K562 (cell line): ENCODE measurements around the gene WIF1. TPM values are rescaled to one million over a fixed set of nuclear protein-coding genes. Genes with fewer than 3 reads are reported as not detected.
A peak's percentile ranks its signal among the peaks of the same experiment; 100 is the strongest.

Source experiments
- ATAC-seq: fragments of 200-7000 bp; cut with Tn5 transposase; 3 replicates; pipeline ENCODE4 v1.9.1; 2020; ENCODE audit warnings: moderate library complexity
- BruUV-seq: library from RNA; stranded (reverse); fragments of 400-500 nt; replicated peaks from 2 replicates; lab custom pipeline; 2021; lab: Mats Ljungman, UMichigan
- CTCF ChIA-PET: fragments of 300-600 bp; formaldehyde crosslinking; extraction: SDS; loops from one replicate; lab custom pipeline; 2021; ENCODE audit warnings: low intra/inter-chr PET ratio; lab: Yijun Ruan, JAX
- POLR2A ChIA-PET: fragments of 300-600, 350-650 bp; sonication (Branson Sonifier 250); formaldehyde crosslinking; extraction: SDS; loops from one replicate; lab custom pipeline; 2021; ENCODE audit warnings: antibody characterized with exemption, inconsistent platforms; lab: Yijun Ruan, JAX
- DNase-seq, 4 experiments: peaks; one replicate each; pipeline versions ENCODE4 v3.0.0 to v3.0.0-alpha.2; 2011 to 2018; ENCODE audit warnings: low spot score in 3 of 4, mixed read lengths in 3 of 4; ENCODE audit errors: extremely low read depth in 1 of 4
- FAIRE-seq: peaks from 2 replicates; lab custom pipeline; 2011; peaks lifted over from hg19 to GRCh38; lab: Jason Lieb, UNC
- H2AFZ ChIP-seq: 2 replicates; pipeline ENCODE4 v1.6.0; 2011; ENCODE audit warnings: low read depth, low read length, control low read depth, inconsistent platforms
- H3K27ac ChIP-seq: fragments of 200-600 bp; 3 replicates; pipeline ENCODE4 v1.8.0; 2011; ENCODE audit warnings: low read depth, mild to moderate bottlenecking, control low read depth, inconsistent platforms, low read length, moderate library complexity, mixed read lengths; ENCODE audit errors: extremely low read depth
- H3K27me3 ChIP-seq, 2 experiments: fragments of 300-600 bp in 1 of 2; 2 replicates in 1 of 2; 3 replicates in 1 of 2; pipeline versions ENCODE4 v1.6.0 to v1.8.0; 2011; ENCODE audit warnings: inconsistent platforms in 2 of 2, low read length in 2 of 2, mild to moderate bottlenecking in 1 of 2, mixed read lengths in 1 of 2, moderate library complexity in 1 of 2; ENCODE audit not compliant: control insufficient read depth in 2 of 2, insufficient read depth in 2 of 2
- H3K36me3 ChIP-seq: fragments of 300-600 bp; 3 replicates; pipeline ENCODE4 v1.8.0; 2011; ENCODE audit warnings: mild to moderate bottlenecking, low read length, inconsistent platforms; ENCODE audit not compliant: control insufficient read depth, insufficient read depth
- H3K4me1 ChIP-seq, 2 experiments: fragments of 200-600 bp in 1 of 2; replicated peaks in 1 of 2; 2 replicates in 1 of 2; 3 replicates in 1 of 2; pipeline versions ENCODE4 v1.5.1 to v1.8.0; 2011; ENCODE audit warnings: inconsistent platforms in 2 of 2, low read length in 2 of 2, mild to moderate bottlenecking in 1 of 2, mixed read lengths in 1 of 2, moderate library complexity in 1 of 2; ENCODE audit not compliant: control insufficient read depth in 2 of 2, insufficient read depth in 2 of 2
- H3K4me2 ChIP-seq: 2 replicates; pipeline ENCODE4 v1.6.1; 2011; ENCODE audit warnings: low read length, control low read depth, inconsistent platforms, mixed read lengths; ENCODE audit not compliant: insufficient read depth
- H3K4me3 ChIP-seq: fragments of 200-600 bp; sonication (generic), shearing (Covaris generic); 2 replicates; pipeline ENCODE4 v1.5.1; 2016; ENCODE audit warnings: control low read depth, inconsistent platforms
- H3K79me2 ChIP-seq: fragments of 200-600 bp; 3 replicates; pipeline ENCODE4 v1.8.0; 2011; ENCODE audit warnings: low read length, inconsistent platforms; ENCODE audit not compliant: control insufficient read depth, insufficient read depth
- H3K9ac ChIP-seq, 2 experiments: 2 replicates each; pipeline versions ENCODE4 v1.6.0 to v1.6.1; 2011; ENCODE audit warnings: low read depth in 2 of 2, low read length in 2 of 2, control low read depth in 1 of 2, inconsistent platforms in 1 of 2, mild to moderate bottlenecking in 1 of 2, mixed read lengths in 1 of 2; ENCODE audit not compliant: insufficient read depth in 1 of 2
- H3K9me1 ChIP-seq: one replicate; pipeline ENCODE4 v1.6.0; 2011; ENCODE audit warnings: inconsistent platforms, mild to moderate bottlenecking, low read length, moderate library complexity; ENCODE audit not compliant: control insufficient read depth, insufficient read depth
- H3K9me3 ChIP-seq: replicated peaks from 2 replicates; pipeline ENCODE4 v1.5.1; 2011; ENCODE audit warnings: low read depth, low read length, inconsistent platforms; ENCODE audit not compliant: control insufficient read depth, insufficient read depth
- H4K20me1 ChIP-seq: replicated peaks from 2 replicates; pipeline ENCODE4 v1.6.1; 2011; ENCODE audit warnings: low read length, inconsistent platforms, mixed read lengths; ENCODE audit not compliant: control insufficient read depth, insufficient read depth
- BCOR ChIP-seq: fragments of 450-650 bp; IDR thresholded peaks from 2 replicates; pipeline ENCODE4 v1.6.1; 2016
- BRD9 ChIP-seq: fragments of 450-650 bp; IDR thresholded peaks from 2 replicates; pipeline ENCODE4 v1.6.1; 2018; ENCODE audit warnings: low read depth; ENCODE audit not compliant: partially characterized antibody
- CBX3 ChIP-seq, 2 experiments: IDR thresholded peaks; 1 replicate in 1 of 2; 2 replicates in 1 of 2; pipeline ENCODE4 v1.6.1; 2012; ENCODE audit warnings: inconsistent platforms in 2 of 2, low read length in 2 of 2, borderline replicate concordance in 1 of 2, control low read depth in 1 of 2
- CREB3L1 ChIP-seq: fragments of 450-650 bp; IDR thresholded peaks from 2 replicates; pipeline ENCODE4 v1.6.1; 2014; ENCODE audit warnings: low read depth, mild to moderate bottlenecking, moderate library complexity, borderline replicate concordance
- FOXM1 ChIP-seq, 2 experiments: fragments of 450-650 bp in 1 of 2; sonication (generic) in 1 of 2; formaldehyde crosslinking in 1 of 2; IDR thresholded peaks; 2 replicates each; pipeline versions ENCODE4 v1.6.1 to v1.9.0; 2017 to 2022; ENCODE audit warnings: low read depth in 2 of 2, mild to moderate bottlenecking in 2 of 2, missing genetic modification reagents in 1 of 2, moderate library complexity in 1 of 2
- GABPB2 ChIP-seq: fragments of 250-450 bp; sonication (Bioruptor Pico); conservative IDR thresholded peaks from 2 replicates; pipeline ENCODE4 v1.5.1; 2021; ENCODE audit warnings: mild to moderate bottlenecking
- MCM3 ChIP-seq: fragments of 450-650 bp; IDR thresholded peaks from 2 replicates; pipeline ENCODE4 v1.6.1; 2016
- PKNOX1 ChIP-seq: fragments of 450-650 bp; IDR thresholded peaks from 2 replicates; pipeline ENCODE4 v1.6.1; 2016
- SLC30A9 ChIP-seq: fragments of 250-450 bp; sonication (Bioruptor Pico); IDR thresholded peaks from 2 replicates; pipeline ENCODE4 v1.8.0; 2022; ENCODE audit warnings: mild to moderate bottlenecking, moderate library complexity
- SRF ChIP-seq, 2 experiments: fragments of 250-450, 450-650 bp in 1 of 2; sonication (Bioruptor Pico) in 1 of 2; sonication (generic) in 1 of 2; formaldehyde crosslinking; IDR thresholded peaks; 2 replicates each; pipeline versions ENCODE4 v1.5.0 to v1.5.1; 2020 to 2022; ENCODE audit warnings: mild to moderate bottlenecking in 1 of 2, missing genetic modification reagents in 1 of 2
- ZNF57 ChIP-seq: fragments of 450-650 bp; formaldehyde crosslinking; IDR thresholded peaks from 2 replicates; pipeline ENCODE4 v1.4.0; 2020; ENCODE audit warnings: mild to moderate bottlenecking, moderate library complexity
- ZNF668 ChIP-seq: fragments of 250-450 bp; sonication (Bioruptor Pico); IDR thresholded peaks from 2 replicates; pipeline ENCODE4 v1.8.0; 2022; ENCODE audit warnings: mild to moderate bottlenecking, inconsistent platforms
- in situ Hi-C: fragments of 300-500 bp; cut with MboI; formaldehyde crosslinking; loops from 4 replicates; pipeline ENCODE4 v1.15.0; 2018; ENCODE audit warnings: inconsistent platforms, mixed read lengths
- intact Hi-C: fragments of 100-400 bp; cut with micrococcal nuclease; formaldehyde crosslinking; loops from 2 replicates; pipeline ENCODE4 v1.14.2; 2022
- polyA plus RNA-seq, 8 experiments: library from polyadenylated mRNA; depleted of rRNA in 4 of 8; stranded (reverse) in 5 of 8; unstranded in 3 of 8; fragments of >200 nt; fragmentation: Nextera tagmentation in 2 of 8; fragmentation: Illumina TruSeq in 1 of 8; extraction: Ambion mirVana in 2 of 8; extraction: Trizol in 1 of 8; gene quantifications; 2 replicates each; pipeline versions ENCODE4 v1.2.1 to v1.2.3, GENCODE V29; 2011 to 2014; ENCODE audit warnings: inconsistent platforms in 1 of 8, missing spikeins in 1 of 8
- total RNA-seq, 7 experiments: library from RNA; depleted of rRNA in 6 of 7; stranded (reverse); fragments of >200 nt in 6 of 7; fragmentation: Illumina TruSeq in 2 of 7; extraction: Trizol in 2 of 7; gene quantifications; 2 replicates each; pipeline versions ENCODE4 v1.2.1 to v1.2.3, GENCODE V29; 2011 to 2021; ENCODE audit warnings: low replicate concordance in 1 of 7
- TF ChIP-seq, protein P1 (sequence below): sonication (generic); formaldehyde crosslinking; IDR thresholded peaks from 2 replicates; pipeline ENCODE4 v1.8.1; 2023; ENCODE audit warnings: mild to moderate bottlenecking, missing genetic modification reagents

The WIF1 gene
- total and polyA plus RNA-seq, 9 of the 15 experiments (the other 6 are each of a cell fraction or from before 2014, with no cell fraction given): not detected

- no peak for TF ChIP-seq CREB3L1
- TF ChIP-seq, protein P1, sequence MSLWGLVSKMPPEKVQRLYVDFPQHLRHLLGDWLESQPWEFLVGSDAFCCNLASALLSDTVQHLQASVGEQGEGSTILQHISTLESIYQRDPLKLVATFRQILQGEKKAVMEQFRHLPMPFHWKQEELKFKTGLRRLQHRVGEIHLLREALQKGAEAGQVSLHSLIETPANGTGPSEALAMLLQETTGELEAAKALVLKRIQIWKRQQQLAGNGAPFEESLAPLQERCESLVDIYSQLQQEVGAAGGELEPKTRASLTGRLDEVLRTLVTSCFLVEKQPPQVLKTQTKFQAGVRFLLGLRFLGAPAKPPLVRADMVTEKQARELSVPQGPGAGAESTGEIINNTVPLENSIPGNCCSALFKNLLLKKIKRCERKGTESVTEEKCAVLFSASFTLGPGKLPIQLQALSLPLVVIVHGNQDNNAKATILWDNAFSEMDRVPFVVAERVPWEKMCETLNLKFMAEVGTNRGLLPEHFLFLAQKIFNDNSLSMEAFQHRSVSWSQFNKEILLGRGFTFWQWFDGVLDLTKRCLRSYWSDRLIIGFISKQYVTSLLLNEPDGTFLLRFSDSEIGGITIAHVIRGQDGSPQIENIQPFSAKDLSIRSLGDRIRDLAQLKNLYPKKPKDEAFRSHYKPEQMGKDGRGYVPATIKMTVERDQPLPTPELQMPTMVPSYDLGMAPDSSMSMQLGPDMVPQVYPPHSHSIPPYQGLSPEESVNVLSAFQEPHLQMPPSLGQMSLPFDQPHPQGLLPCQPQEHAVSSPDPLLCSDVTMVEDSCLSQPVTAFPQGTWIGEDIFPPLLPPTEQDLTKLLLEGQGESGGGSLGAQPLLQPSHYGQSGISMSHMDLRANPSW (CRISPR knock-in tag): no peak
- TF ChIP-seq SLC30A9 (CRISPR knock-in tag): no peak
- TF ChIP-seq BRD9: peak; percentile 52
- TF ChIP-seq CBX3 (IDR thresholded peaks at IDR 0.05; ENCODE audit: borderline replicate concordance in 1 of 2, low read length in 2 of 2): no peak
Observed at GRCh38 chr12:65168681-65169319, 47.7 kb upstream of the WIF1 start (continued).

GRCh38 chr12:65164774-65165173, 43.7 kb upstream of the WIF1 start:
- no peak overlapping the region for H3K9ac ChIP-seq
- intact Hi-C loops (no loop called here), in situ Hi-C loops (no loop called here)
- DNase-seq (no peak), ATAC-seq (no peak), FAIRE-seq (no peak)
- H3K27me3 ChIP-seq: peaks cover 0 to 3% of the 10 kb centered on the region in 2 experiments; a peak in 2 of 5 replicates
- no peak overlapping the region for H3K27ac ChIP-seq
- peaks cover 13% of the 10 kb centered on the region for H3K79me2 ChIP-seq
- H3K9me1 ChIP-seq: no peaks in the 10 kb centered on the region
- CTCF ChIA-PET: no interaction called here
- peaks cover 0 to 7% of the 10 kb centered on the region in 2 experiments; a peak in 2 of 5 replicates for H3K4me1 ChIP-seq
- POLR2A ChIA-PET: interaction anchor here (1.1 kb wide), 1 partner anchor 10 kb away, joined by 3 read pairs; no protein-coding TSS in a partner anchor
- H2AFZ ChIP-seq: no peak overlapping the region
- no peaks in the 10 kb centered on the region for H3K36me3 ChIP-seq
- H3K4me3 ChIP-seq: no peak overlapping the region
- H4K20me1 ChIP-seq: no peaks in the 10 kb centered on the region
- H3K9me3 ChIP-seq: no peaks in the 10 kb centered on the region
- no TSS peak for BruUV-seq
- no peak for TF ChIP-seq ZNF57 (CRISPR knock-in tag)
- TF ChIP-seq FOXM1 (IDR thresholded peaks at IDR 0.05; ENCODE audit: low read depth): peak; percentile 44; the same call in 1 of the 2 replicates
- no peak for TF ChIP-seq FOXM1 (CRISPR knock-in tag; IDR thresholded peaks at IDR 0.05; ENCODE audit: low read depth)
- TF ChIP-seq MCM3: no peak
- TF ChIP-seq ZNF668 (CRISPR knock-in tag): no peak
- no peak for TF ChIP-seq BCOR
- no peak for TF ChIP-seq GABPB2 (CRISPR knock-in tag)
- peak in 1 of 2 experiments; percentile 90; a peak in 2 of 4 replicates for TF ChIP-seq SRF (CRISPR knock-in tag; IDR thresholded peaks at IDR 0.05)
- TF ChIP-seq PKNOX1: peak; percentile 59
- no peak overlapping the region for H3K4me2 ChIP-seq
